ENCODE data around the gene PPFIA2. TPM values are rescaled to one million over a fixed set of nuclear protein-coding genes. Genes with fewer than 3 reads are reported as not detected.

The PPFIA2 gene
- total RNA-seq, 1 donor from 2014 or later: 8.3 TPM

- no peak for TF ChIP-seq CTCF (conservative IDR thresholded peaks at IDR 0.05)
- no peak for DNase-seq (ENCODE audit: low read depth, low spot score)
- Mint-ChIP-seq H3K36me3 (ENCODE audit: low read depth) (no peaks in the 10 kb centered on the region), H3K27me3 (ENCODE audit: low read depth) (no peaks in the 10 kb centered on the region), H3K27ac (ENCODE audit: unreplicated experiment) (no peak overlapping the region), H3K4me3 (no peak overlapping the region), H3K4me1 (no peaks in the 10 kb centered on the region), H3K9me3 (no peaks in the 10 kb centered on the region)
Observed at GRCh38 chr12:81543621-81544139, 215.5 kb downstream of the PPFIA2 start.

GRCh38 chr12:81542065-81543010, 216.8 kb downstream of the PPFIA2 start:
- H3K27me3 Mint-ChIP-seq (ENCODE audit: low read depth): no peaks in the 10 kb centered on the region
- H3K4me3 Mint-ChIP-seq: no peak overlapping the region
- no peaks in the 10 kb centered on the region for H3K9me3 Mint-ChIP-seq
- no peak for TF ChIP-seq CTCF (conservative IDR thresholded peaks at IDR 0.05)
- no peak for DNase-seq (ENCODE audit: low read depth, low spot score)
- no peaks in the 10 kb centered on the region for H3K36me3 Mint-ChIP-seq (ENCODE audit: low read depth)
- no peak overlapping the region for H3K27ac Mint-ChIP-seq (ENCODE audit: unreplicated experiment)
- no peaks in the 10 kb centered on the region for H3K4me1 Mint-ChIP-seq

GRCh38 chr12:81541121-81541520, 218.0 kb downstream of the PPFIA2 start:
- H3K9me3 Mint-ChIP-seq: no peaks in the 10 kb centered on the region
- no peaks in the 10 kb centered on the region for H3K27me3 Mint-ChIP-seq (ENCODE audit: low read depth)
- H3K4me3 Mint-ChIP-seq: no peak overlapping the region
- no peak overlapping the region for H3K27ac Mint-ChIP-seq (ENCODE audit: unreplicated experiment)
- no peaks in the 10 kb centered on the region for H3K36me3 Mint-ChIP-seq (ENCODE audit: low read depth)
- no peak for TF ChIP-seq CTCF (conservative IDR thresholded peaks at IDR 0.05)
- no peak for DNase-seq (ENCODE audit: low read depth, low spot score)
- H3K4me1 Mint-ChIP-seq: no peaks in the 10 kb centered on the region

GRCh38 chr12:81539279-81539678, 219.9 kb downstream of the PPFIA2 start:
- TF ChIP-seq CTCF (conservative IDR thresholded peaks at IDR 0.05): no peak
- no peak for DNase-seq (ENCODE audit: low read depth, low spot score)
- H3K9me3 Mint-ChIP-seq: no peaks in the 10 kb centered on the region
- H3K27ac Mint-ChIP-seq (ENCODE audit: unreplicated experiment): no peak overlapping the region
- H3K4me1 Mint-ChIP-seq: no peaks in the 10 kb centered on the region
- peaks cover 2% of the 10 kb centered on the region for H3K27me3 Mint-ChIP-seq (ENCODE audit: low read depth)
- no peak overlapping the region for H3K4me3 Mint-ChIP-seq
- H3K36me3 Mint-ChIP-seq (ENCODE audit: low read depth): no peaks in the 10 kb centered on the region

GRCh38 chr12:81533054-81533453, 226.1 kb downstream of the PPFIA2 start:
- TF ChIP-seq CTCF (conservative IDR thresholded peaks at IDR 0.05): no peak
- no peaks in the 10 kb centered on the region for H3K9me3 Mint-ChIP-seq
- no peak overlapping the region for H3K4me3 Mint-ChIP-seq
- no peaks in the 10 kb centered on the region for H3K4me1 Mint-ChIP-seq
- H3K27me3 Mint-ChIP-seq (ENCODE audit: low read depth): peaks cover 5% of the 10 kb centered on the region
- H3K36me3 Mint-ChIP-seq (ENCODE audit: low read depth): no peaks in the 10 kb centered on the region
- H3K27ac Mint-ChIP-seq (ENCODE audit: unreplicated experiment): no peak overlapping the region
- no peak for DNase-seq (ENCODE audit: low read depth, low spot score)
